ENCODE results near the gene MTIF2. TPM values are rescaled to one million over a fixed set of nuclear protein-coding genes. Genes with fewer than 3 reads are reported as not detected.

Gene MTIF2
- total and polyA plus RNA-seq, 9 of the 15 experiments (the other 6 are each of a cell fraction or from before 2014, with no cell fraction given) = 58.7 to 143 (median 105) TPM

- peak; percentile 48; the same call in 1 of the 2 replicates for TF ChIP-seq ARID4B (CRISPR knock-in tag; IDR thresholded peaks at IDR 0.05)
- TF ChIP-seq, protein P1, sequence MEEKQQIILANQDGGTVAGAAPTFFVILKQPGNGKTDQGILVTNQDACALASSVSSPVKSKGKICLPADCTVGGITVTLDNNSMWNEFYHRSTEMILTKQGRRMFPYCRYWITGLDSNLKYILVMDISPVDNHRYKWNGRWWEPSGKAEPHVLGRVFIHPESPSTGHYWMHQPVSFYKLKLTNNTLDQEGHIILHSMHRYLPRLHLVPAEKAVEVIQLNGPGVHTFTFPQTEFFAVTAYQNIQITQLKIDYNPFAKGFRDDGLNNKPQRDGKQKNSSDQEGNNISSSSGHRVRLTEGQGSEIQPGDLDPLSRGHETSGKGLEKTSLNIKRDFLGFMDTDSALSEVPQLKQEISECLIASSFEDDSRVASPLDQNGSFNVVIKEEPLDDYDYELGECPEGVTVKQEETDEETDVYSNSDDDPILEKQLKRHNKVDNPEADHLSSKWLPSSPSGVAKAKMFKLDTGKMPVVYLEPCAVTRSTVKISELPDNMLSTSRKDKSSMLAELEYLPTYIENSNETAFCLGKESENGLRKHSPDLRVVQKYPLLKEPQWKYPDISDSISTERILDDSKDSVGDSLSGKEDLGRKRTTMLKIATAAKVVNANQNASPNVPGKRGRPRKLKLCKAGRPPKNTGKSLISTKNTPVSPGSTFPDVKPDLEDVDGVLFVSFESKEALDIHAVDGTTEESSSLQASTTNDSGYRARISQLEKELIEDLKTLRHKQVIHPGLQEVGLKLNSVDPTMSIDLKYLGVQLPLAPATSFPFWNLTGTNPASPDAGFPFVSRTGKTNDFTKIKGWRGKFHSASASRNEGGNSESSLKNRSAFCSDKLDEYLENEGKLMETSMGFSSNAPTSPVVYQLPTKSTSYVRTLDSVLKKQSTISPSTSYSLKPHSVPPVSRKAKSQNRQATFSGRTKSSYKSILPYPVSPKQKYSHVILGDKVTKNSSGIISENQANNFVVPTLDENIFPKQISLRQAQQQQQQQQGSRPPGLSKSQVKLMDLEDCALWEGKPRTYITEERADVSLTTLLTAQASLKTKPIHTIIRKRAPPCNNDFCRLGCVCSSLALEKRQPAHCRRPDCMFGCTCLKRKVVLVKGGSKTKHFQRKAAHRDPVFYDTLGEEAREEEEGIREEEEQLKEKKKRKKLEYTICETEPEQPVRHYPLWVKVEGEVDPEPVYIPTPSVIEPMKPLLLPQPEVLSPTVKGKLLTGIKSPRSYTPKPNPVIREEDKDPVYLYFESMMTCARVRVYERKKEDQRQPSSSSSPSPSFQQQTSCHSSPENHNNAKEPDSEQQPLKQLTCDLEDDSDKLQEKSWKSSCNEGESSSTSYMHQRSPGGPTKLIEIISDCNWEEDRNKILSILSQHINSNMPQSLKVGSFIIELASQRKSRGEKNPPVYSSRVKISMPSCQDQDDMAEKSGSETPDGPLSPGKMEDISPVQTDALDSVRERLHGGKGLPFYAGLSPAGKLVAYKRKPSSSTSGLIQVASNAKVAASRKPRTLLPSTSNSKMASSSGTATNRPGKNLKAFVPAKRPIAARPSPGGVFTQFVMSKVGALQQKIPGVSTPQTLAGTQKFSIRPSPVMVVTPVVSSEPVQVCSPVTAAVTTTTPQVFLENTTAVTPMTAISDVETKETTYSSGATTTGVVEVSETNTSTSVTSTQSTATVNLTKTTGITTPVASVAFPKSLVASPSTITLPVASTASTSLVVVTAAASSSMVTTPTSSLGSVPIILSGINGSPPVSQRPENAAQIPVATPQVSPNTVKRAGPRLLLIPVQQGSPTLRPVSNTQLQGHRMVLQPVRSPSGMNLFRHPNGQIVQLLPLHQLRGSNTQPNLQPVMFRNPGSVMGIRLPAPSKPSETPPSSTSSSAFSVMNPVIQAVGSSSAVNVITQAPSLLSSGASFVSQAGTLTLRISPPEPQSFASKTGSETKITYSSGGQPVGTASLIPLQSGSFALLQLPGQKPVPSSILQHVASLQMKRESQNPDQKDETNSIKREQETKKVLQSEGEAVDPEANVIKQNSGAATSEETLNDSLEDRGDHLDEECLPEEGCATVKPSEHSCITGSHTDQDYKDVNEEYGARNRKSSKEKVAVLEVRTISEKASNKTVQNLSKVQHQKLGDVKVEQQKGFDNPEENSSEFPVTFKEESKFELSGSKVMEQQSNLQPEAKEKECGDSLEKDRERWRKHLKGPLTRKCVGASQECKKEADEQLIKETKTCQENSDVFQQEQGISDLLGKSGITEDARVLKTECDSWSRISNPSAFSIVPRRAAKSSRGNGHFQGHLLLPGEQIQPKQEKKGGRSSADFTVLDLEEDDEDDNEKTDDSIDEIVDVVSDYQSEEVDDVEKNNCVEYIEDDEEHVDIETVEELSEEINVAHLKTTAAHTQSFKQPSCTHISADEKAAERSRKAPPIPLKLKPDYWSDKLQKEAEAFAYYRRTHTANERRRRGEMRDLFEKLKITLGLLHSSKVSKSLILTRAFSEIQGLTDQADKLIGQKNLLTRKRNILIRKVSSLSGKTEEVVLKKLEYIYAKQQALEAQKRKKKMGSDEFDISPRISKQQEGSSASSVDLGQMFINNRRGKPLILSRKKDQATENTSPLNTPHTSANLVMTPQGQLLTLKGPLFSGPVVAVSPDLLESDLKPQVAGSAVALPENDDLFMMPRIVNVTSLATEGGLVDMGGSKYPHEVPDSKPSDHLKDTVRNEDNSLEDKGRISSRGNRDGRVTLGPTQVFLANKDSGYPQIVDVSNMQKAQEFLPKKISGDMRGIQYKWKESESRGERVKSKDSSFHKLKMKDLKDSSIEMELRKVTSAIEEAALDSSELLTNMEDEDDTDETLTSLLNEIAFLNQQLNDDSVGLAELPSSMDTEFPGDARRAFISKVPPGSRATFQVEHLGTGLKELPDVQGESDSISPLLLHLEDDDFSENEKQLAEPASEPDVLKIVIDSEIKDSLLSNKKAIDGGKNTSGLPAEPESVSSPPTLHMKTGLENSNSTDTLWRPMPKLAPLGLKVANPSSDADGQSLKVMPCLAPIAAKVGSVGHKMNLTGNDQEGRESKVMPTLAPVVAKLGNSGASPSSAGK (IDR thresholded peaks at IDR 0.05) = peak; percentile 50; the same call in 1 of the 2 replicates
- TF ChIP-seq ZNF354B (CRISPR knock-in tag; IDR thresholded peaks at IDR 0.05) = no peak
- TF ChIP-seq KDM5B (IDR thresholded peaks at IDR 0.05; ENCODE audit: insufficient replicate concordance, low read depth, low read length) = no peak
- TF ChIP-seq ZC3H8 (IDR thresholded peaks at IDR 0.05) = no peak
- no peak for TF ChIP-seq ZNF384 (IDR thresholded peaks at IDR 0.05; ENCODE audit: low read depth, low read length)
- TF ChIP-seq ZNF77 (CRISPR knock-in tag; IDR thresholded peaks at IDR 0.05) = no peak
- no peak for TF ChIP-seq TARDBP (IDR thresholded peaks at IDR 0.05)
- TF ChIP-seq ESRRB (CRISPR knock-in tag; IDR thresholded peaks at IDR 0.05; ENCODE audit: borderline replicate concordance) = no peak
- no peak for TF ChIP-seq FUS (optimal IDR thresholded peaks at IDR 0.05; ENCODE audit: low read depth, low read length)
Observed at GRCh38 chr2:55223958-55224760, 44.9 kb downstream of the MTIF2 start (continued).
